Immature natural killer cell (primary cell): ENCODE data around the gene TMEM130. TPM values are rescaled to one million over a fixed set of nuclear protein-coding genes. Genes with fewer than 3 reads are reported as not detected.

Experiments used
- DNase-seq, 3 donors: peaks; one replicate each; pipeline ENCODE4 v3.0.0; 2022; ENCODE audit warnings: mixed read lengths in 1 of 3
- H3K27ac Mint-ChIP-seq, 6 donors: one replicate each; pipeline ENCODE4 v1.8.0; 2020; ENCODE audit warnings: mixed read lengths in 6 of 6, mild to moderate bottlenecking in 5 of 6, inconsistent platforms in 4 of 6, moderate library complexity in 3 of 6
- H3K27me3 Mint-ChIP-seq, 3 donors: one replicate each; pipeline ENCODE4 v1.8.0; 2020 to 2021; ENCODE audit warnings: low read depth in 3 of 3, mild to moderate bottlenecking in 3 of 3, mixed read lengths in 3 of 3, moderate library complexity in 3 of 3, inconsistent platforms in 1 of 3
- H3K36me3 Mint-ChIP-seq, 3 donors: one replicate each; pipeline ENCODE4 v1.8.0; 2020; ENCODE audit warnings: mixed read lengths in 3 of 3, inconsistent platforms in 2 of 3, mild to moderate bottlenecking in 2 of 3
- H3K4me1 Mint-ChIP-seq, 2 donors: one replicate each; pipeline ENCODE4 v1.8.0; 2020; ENCODE audit warnings: inconsistent platforms in 2 of 2, mild to moderate bottlenecking in 2 of 2, mixed read lengths in 2 of 2, moderate library complexity in 1 of 2
- H3K4me3 Mint-ChIP-seq, 5 donors: one replicate each; pipeline ENCODE4 v1.8.0; 2020; ENCODE audit warnings: mild to moderate bottlenecking in 5 of 5, mixed read lengths in 5 of 5, inconsistent platforms in 3 of 5, moderate library complexity in 3 of 5
- H3K9me3 Mint-ChIP-seq, 6 donors: one replicate each; pipeline ENCODE4 v1.8.0; 2020; ENCODE audit warnings: mild to moderate bottlenecking in 6 of 6, mixed read lengths in 6 of 6, inconsistent platforms in 4 of 6, moderate library complexity in 3 of 6
- polyA plus RNA-seq, 3 donors: library from polyadenylated mRNA; unstranded; fragments of 300-500 nt; fragmentation: Illumina TruSeq; gene quantifications; one replicate each; pipeline ENCODE4 v1.2.3, GENCODE V29; 2021

The TMEM130 gene
- polyA plus RNA-seq, 3 donors from 2014 or later, result not detected

DNA sequence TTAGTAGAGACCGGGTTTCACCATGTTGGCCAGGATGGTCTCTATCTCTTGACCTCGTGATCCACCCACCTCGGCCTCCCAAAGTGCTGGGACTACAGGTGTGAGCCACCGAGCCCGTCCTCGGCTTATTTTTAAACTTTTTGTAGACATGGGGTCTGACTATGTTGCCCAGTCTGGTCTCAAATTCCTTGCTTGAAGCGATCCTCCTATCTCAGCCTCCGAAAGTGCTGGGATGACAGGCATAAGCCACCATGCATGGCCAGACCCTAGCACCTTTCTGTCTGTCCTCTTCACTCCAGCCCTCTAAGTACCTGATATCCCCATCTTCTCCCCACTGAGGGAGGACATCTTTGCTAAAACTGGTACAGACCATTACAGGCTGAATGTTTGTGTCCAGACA, 41.4 kb downstream of the TMEM130 start:
- no peak for DNase-seq
- no peaks in the 10 kb centered on the region for H3K4me1 Mint-ChIP-seq
- H3K4me3 Mint-ChIP-seq, result no peak overlapping the region
- H3K9me3 Mint-ChIP-seq, result no peaks in the 10 kb centered on the region
- H3K36me3 Mint-ChIP-seq, result no peaks in the 10 kb centered on the region
- no peak overlapping the region for H3K27ac Mint-ChIP-seq
- peaks cover 0 to 5% (median 2%) of the 10 kb centered on the region in 3 donors for H3K27me3 Mint-ChIP-seq

GRCh38 chr7:98827258-98827657, 42.6 kb downstream of the TMEM130 start:
- H3K27me3 Mint-ChIP-seq, result peaks cover 0 to 5% (median 2%) of the 10 kb centered on the region in 3 donors
- no peak for DNase-seq
- H3K36me3 Mint-ChIP-seq, result no peaks in the 10 kb centered on the region
- no peak overlapping the region for H3K4me3 Mint-ChIP-seq
- no peak overlapping the region for H3K27ac Mint-ChIP-seq
- H3K4me1 Mint-ChIP-seq, result no peaks in the 10 kb centered on the region
- no peaks in the 10 kb centered on the region for H3K9me3 Mint-ChIP-seq

GRCh38 chr7:98826811-98827231, 43.0 kb downstream of the TMEM130 start:
- H3K9me3 Mint-ChIP-seq, result no peaks in the 10 kb centered on the region
- no peak overlapping the region for H3K27ac Mint-ChIP-seq
- H3K36me3 Mint-ChIP-seq, result no peaks in the 10 kb centered on the region
- no peak for DNase-seq
- no peak overlapping the region for H3K4me3 Mint-ChIP-seq
- no peaks in the 10 kb centered on the region for H3K4me1 Mint-ChIP-seq
- H3K27me3 Mint-ChIP-seq, result peaks cover 0 to 5% (median 2%) of the 10 kb centered on the region in 3 donors

DNA sequence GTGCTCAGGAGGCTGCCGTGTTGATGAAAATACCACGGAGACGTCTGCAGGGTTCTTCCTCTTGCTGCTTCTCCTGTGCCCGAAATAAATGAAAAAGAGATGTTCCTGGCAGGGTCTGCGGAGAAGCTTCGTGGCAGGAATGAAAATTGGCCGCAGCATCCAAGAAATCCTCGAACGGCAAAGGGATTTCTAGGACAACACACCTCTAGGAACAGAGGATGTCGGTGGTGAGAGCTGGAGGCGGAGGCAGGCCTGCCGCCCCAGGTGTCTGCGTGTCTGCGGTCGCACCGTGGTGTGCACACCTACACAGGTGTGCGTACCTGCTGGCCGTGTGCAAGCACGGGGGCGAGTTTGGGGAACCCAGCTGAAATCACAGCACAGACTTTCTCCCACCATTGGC, 43.4 kb downstream of the TMEM130 start:
- H3K4me1 Mint-ChIP-seq, result no peaks in the 10 kb centered on the region
- DNase-seq, result no peak

GRCh38 chr7:98823226-98823625, 46.6 kb downstream of the TMEM130 start:
- H3K36me3 Mint-ChIP-seq, result no peaks in the 10 kb centered on the region
- no peak overlapping the region for H3K27ac Mint-ChIP-seq
- no peak for DNase-seq
- no peak overlapping the region for H3K4me3 Mint-ChIP-seq
- H3K4me1 Mint-ChIP-seq, result no peaks in the 10 kb centered on the region
- peaks cover 0 to 5% (median 0%) of the 10 kb centered on the region in 3 donors for H3K27me3 Mint-ChIP-seq
- no peaks in the 10 kb centered on the region for H3K9me3 Mint-ChIP-seq

More for the DNA sequence above, 43.4 kb downstream of the TMEM130 start:
- Mint-ChIP-seq H3K36me3 (no peaks in the 10 kb centered on the region), H3K27me3 (peaks cover 0 to 5% (median 2%) of the 10 kb centered on the region in 3 donors), H3K4me3 (no peak overlapping the region), H3K9me3 (no peaks in the 10 kb centered on the region), H3K27ac (no peak overlapping the region)

DNA sequence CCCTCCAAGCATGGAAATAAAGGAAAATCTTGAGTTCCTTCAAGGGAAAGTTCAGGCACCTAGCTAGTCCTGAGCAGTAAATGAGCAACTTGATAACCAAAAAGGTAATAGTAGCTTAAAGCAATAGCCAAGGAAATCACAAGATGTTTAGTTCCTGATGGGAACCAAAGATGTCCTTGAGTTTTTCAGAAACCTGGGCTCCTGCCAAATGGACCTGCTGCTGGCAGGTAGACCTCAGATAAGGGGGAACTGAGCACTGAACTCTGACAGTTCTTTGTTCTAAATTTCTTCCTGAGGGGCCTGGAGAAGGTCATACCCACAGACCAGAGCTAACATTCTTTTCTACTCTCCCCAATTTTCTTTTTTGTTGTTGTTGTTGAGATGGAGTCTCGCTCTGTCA, 48.5 kb downstream of the TMEM130 start:
- Mint-ChIP-seq H3K36me3 (no peaks in the 10 kb centered on the region), H3K4me1 (no peaks in the 10 kb centered on the region), H3K9me3 (no peaks in the 10 kb centered on the region), H3K4me3 (no peak overlapping the region), H3K27me3 (peaks cover 0 to 5% (median 0%) of the 10 kb centered on the region in 3 donors), H3K27ac (no peak overlapping the region)
- DNase-seq, result no peak

DNA sequence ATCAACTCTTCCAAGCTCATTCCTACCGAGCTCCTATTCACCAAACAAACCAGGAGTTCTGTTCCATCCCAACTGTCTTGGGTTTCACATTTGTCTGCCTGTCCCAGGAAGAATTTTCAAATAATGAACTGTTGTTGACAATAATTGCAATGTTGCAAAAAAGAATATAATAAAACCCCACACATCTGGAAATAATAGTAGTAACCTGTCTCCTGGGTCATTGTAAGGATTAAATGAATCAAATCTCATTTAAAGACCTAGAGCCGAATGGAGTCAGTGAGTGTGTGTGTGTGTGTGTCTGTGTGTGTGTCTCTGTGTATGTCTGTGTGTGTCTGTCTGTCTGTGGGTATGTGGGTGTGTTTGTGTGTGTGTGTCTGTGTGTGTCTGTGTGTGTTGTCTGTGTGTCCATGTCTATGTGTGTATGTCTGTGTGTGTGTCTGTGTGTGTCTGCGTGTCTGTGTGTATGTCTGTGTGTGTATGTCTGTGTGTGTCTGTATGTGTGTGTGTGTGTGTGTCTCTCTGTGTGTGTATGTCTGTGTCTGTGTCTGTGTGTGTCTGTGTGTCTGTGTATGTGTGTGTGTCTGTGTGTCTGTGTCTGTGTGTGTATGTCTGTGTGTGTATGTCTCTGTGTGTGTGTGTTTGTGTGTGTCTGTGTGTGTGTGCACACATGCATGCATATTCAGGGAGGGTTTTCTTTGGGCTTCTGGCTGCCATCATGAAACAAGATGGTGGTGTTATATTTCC, 52.7 kb downstream of the TMEM130 start:
- H3K4me1 Mint-ChIP-seq, result no peaks in the 10 kb centered on the region
- no peaks in the 10 kb centered on the region for H3K36me3 Mint-ChIP-seq

GRCh38 chr7:98816241-98816640, 53.6 kb downstream of the TMEM130 start:
- no peak overlapping the region for H3K4me3 Mint-ChIP-seq
- peaks cover 0 to 2% (median 0%) of the 10 kb centered on the region in 6 donors for H3K9me3 Mint-ChIP-seq
- H3K4me1 Mint-ChIP-seq, result no peaks in the 10 kb centered on the region
- peaks cover 2 to 4% (median 3%) of the 10 kb centered on the region in 3 donors for H3K27me3 Mint-ChIP-seq
- no peak overlapping the region for H3K27ac Mint-ChIP-seq
- DNase-seq, result no peak
- no peaks in the 10 kb centered on the region for H3K36me3 Mint-ChIP-seq

More for the DNA sequence above, 52.7 kb downstream of the TMEM130 start:
- Mint-ChIP-seq H3K27me3 (peaks cover 2 to 4% (median 2%) of the 10 kb centered on the region in 3 donors), H3K9me3 (peaks cover 0 to 2% (median 0%) of the 10 kb centered on the region in 6 donors), H3K27ac (no peak overlapping the region), H3K4me3 (no peak overlapping the region)
- no peak for DNase-seq

DNA sequence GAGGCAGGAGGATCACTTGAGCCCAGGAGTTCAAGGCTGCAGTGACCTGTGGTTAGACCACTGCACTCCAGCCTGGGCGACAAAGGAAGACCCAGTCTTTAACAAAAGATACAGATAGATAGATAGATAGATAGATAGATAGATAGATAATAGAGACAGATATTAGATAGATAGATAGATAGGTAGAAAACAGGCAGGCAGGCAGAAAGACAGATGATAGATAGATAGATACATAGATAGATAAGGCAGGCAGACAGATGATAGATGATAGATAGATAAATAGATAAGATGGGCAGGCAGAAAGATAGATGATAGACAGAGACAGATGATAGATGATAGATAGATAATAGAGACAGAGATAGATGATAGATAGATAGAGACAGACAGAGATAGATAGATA, 54.5 kb downstream of the TMEM130 start:
- peaks cover 4 to 6% (median 6%) of the 10 kb centered on the region in 3 donors for H3K27me3 Mint-ChIP-seq
- no peak overlapping the region for H3K4me3 Mint-ChIP-seq
- H3K4me1 Mint-ChIP-seq, result no peaks in the 10 kb centered on the region
- no peak for DNase-seq
- no peaks in the 10 kb centered on the region for H3K36me3 Mint-ChIP-seq
- H3K27ac Mint-ChIP-seq, result no peak overlapping the region
- H3K9me3 Mint-ChIP-seq, result peaks cover 0 to 6% (median under 1%) of the 10 kb centered on the region in 6 donors

- Mint-ChIP-seq H3K27ac (peak overlapping the region in 1 of 6 donors; percentile 57), H3K4me1 (no peaks in the 10 kb centered on the region), H3K9me3 (peaks cover 0 to 6% (median 2%) of the 10 kb centered on the region in 6 donors)
Measured at GRCh38 chr7:98811299-98811698, 58.5 kb downstream of the TMEM130 start.

DNA sequence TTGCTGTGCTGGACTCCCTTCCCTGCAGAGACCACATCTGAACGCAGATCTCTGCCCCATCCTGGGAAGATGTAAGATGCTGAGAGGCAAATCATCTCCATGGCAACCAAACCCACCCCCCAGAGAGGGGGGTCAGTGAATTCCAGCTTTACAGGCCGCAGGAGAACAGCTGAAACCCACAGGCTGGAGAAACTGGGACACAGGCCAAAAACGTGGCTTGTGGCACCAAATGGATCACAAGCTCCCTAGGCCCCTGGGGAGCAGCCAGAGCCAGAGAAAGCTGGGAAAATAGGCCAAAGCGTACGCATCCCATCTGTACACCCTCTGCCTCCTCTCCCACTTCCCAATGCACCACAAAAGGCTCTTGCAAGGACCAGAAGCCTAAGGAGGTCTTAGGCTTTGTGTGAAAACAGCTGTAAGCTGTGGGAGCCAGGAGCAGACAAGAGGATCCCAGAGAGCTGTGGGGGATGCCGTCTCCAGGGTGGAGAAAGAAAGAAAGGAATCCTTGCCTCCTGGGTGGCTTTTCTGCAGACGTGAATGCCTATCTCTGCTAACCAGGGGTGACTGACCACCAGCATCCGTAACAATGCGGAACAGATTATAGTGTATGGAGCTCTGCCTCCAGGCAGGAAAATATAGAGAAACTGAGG, 59.5 kb downstream of the TMEM130 start:
- no peak for DNase-seq
- H3K9me3 Mint-ChIP-seq, result peaks cover 0 to 6% (median 1%) of the 10 kb centered on the region in 6 donors
- no peaks in the 10 kb centered on the region for H3K36me3 Mint-ChIP-seq
- peaks cover 4 to 6% (median 5%) of the 10 kb centered on the region in 3 donors for H3K27me3 Mint-ChIP-seq
- peak overlapping the region in 1 of 6 donors; percentile 40 for H3K27ac Mint-ChIP-seq
- H3K4me1 Mint-ChIP-seq, result no peaks in the 10 kb centered on the region
- no peak overlapping the region for H3K4me3 Mint-ChIP-seq

More at GRCh38 chr7:98811299-98811698, 58.5 kb downstream of the TMEM130 start:
- Mint-ChIP-seq H3K36me3 (no peaks in the 10 kb centered on the region), H3K4me3 (no peak overlapping the region), H3K27me3 (peaks cover 4 to 6% (median 4%) of the 10 kb centered on the region in 3 donors)
- DNase-seq, result no peak

GRCh38 chr7:98808751-98809460, 60.9 kb downstream of the TMEM130 start:
- Mint-ChIP-seq H3K27me3 (peaks cover 3 to 4% (median 4%) of the 10 kb centered on the region in 3 donors), H3K9me3 (peaks cover 0 to 6% (median 1%) of the 10 kb centered on the region in 6 donors)

DNA sequence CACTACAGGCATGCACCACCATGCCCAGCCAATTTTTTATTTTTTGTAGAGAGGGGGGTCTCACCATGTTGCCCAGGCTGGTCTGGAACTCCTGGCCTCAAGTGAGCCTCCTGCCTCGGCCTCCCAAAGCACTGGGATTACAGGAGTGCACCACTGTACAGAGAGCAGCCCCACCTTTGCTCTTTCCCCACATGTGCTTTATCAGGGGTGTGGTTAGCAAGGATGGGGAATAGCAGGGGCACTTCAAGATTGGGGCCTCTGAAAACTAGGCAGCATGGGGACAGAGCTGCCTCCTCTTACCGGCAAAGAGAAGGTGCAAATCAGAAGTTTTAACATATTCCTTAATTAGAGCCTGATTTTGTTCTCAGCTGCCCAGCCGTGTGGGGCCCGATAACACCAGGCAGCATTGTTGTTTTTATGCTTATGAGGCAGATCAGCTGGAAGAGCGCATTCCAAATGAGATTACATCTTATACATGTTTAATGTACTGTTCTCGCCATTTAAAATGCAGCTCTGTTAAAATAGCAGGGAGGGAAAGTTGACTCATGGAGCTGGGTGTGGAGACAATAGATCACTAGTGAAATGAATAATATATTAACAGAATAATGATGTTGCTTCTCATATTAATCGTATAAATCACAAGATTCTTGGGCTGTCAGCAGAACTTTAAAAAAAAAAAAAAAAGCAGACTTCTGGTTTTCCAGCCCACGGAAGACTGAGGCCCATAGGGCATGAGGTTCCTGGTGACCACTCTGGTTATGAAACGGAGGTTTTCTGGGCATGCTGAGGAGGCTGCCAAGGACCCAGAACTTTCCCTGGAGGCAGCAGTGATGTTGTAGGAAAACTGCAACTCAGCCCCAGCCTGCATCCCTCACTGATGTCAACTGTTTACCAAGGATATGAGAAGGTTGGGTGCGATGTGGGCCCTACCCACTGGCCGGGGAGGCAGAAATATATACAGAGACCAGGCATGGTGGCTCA, 62.5 kb downstream of the TMEM130 start:
- no peak overlapping the region for H3K27ac Mint-ChIP-seq
- H3K4me1 Mint-ChIP-seq, result no peaks in the 10 kb centered on the region
- no peak overlapping the region for H3K4me3 Mint-ChIP-seq
- peaks cover 0 to 7% (median 2%) of the 10 kb centered on the region in 6 donors for H3K9me3 Mint-ChIP-seq
- no peak for DNase-seq
- H3K36me3 Mint-ChIP-seq, result no peaks in the 10 kb centered on the region
- H3K27me3 Mint-ChIP-seq, result peaks cover 4 to 6% (median 6%) of the 10 kb centered on the region in 3 donors

More at GRCh38 chr7:98808751-98809460, 60.9 kb downstream of the TMEM130 start:
- H3K4me1 Mint-ChIP-seq, result no peaks in the 10 kb centered on the region
- no peak for DNase-seq
- no peak overlapping the region for H3K4me3 Mint-ChIP-seq
- no peaks in the 10 kb centered on the region for H3K36me3 Mint-ChIP-seq
- H3K27ac Mint-ChIP-seq, result no peak overlapping the region
